HG02642 (cell line): ENCODE measurements around the gene HIF3A.
"Not testable (repeated sequence)": the region's sequence is repeated elsewhere in the genome, so short reads cannot be mapped to it uniquely, and the experiment has no call there.

Source experiments
- ATAC-seq: cut with Tn5 transposase; IDR thresholded peaks from one replicate; pipeline ENCODE4 v1.9.1; 2021; ENCODE audit warnings: mild to moderate bottlenecking; ENCODE audit not compliant: unreplicated experiment, poor library complexity

The HIF3A gene

GRCh38 chr19:46289724-46290619 is 6.9 kb upstream of the HIF3A start:
- no peak for ATAC-seq

GRCh38 chr19:46291829-46292228 is 5.0 kb upstream of the HIF3A start:
- no peak for ATAC-seq

DNA sequence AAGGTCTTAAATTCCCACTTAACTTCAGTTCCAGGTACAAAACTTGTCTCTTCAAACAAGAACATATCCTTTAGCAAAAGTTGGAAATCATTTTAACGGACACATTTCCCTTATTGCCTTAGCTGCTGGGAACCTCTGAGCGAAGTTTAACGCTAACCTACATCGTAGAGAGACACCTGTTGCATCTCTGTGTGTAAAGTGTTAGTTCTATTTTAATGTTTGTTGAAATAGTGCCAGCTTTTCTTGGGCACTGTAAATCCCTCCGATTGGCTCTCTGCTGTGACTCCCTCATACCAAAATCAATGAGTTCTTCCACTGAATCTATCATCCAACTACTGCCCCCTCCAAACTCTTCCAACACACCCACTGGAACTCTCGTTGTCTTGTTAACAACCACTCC is 2.3 kb upstream of the HIF3A start:
- ATAC-seq = no peak

- no peak for ATAC-seq
These were observed 1.2 kb upstream of the HIF3A start for GRCh38 chr19:46295401-46296201.

GRCh38 chr19:46296202-46296480 is 701 bp upstream of the HIF3A start:
- no peak for ATAC-seq

DNA sequence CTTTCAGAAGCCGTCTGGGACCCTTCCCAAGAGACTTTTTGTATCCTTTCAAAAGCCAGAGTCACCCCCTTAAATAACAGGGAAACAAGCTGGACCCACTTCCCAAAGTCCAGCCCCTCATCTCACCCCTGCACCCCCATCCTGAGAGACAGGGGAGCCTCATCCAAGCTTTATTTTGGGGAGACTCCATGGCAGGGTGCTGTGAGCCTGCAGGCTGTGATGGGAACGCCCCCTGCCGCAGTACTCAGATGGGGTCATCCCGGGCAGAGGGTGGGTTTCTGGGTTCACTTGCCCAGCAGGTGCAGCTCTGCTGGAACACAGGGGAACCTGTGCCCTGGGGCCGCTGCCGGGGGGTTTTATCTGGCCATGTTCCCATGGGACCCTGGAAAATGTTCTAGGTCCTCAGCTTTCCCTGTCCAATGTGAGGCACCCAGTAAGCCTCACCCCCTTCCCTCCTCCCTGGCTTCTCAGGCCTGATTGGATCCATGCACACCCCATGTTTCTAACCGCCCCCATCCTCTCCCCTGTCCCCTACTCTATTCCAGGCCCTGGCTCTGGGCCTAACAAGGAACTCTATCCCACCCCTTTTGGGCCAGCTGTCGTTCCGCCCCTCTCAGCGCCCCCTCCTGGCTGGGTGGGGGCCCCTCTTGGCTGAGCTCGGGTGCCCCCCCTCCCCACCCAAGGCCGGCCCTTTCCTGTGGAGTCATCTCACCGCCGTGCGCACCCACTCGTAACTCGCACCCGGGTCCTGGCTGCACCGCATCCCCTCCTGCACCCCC is 1.0 kb downstream of the HIF3A start:
- no peak for ATAC-seq

DNA sequence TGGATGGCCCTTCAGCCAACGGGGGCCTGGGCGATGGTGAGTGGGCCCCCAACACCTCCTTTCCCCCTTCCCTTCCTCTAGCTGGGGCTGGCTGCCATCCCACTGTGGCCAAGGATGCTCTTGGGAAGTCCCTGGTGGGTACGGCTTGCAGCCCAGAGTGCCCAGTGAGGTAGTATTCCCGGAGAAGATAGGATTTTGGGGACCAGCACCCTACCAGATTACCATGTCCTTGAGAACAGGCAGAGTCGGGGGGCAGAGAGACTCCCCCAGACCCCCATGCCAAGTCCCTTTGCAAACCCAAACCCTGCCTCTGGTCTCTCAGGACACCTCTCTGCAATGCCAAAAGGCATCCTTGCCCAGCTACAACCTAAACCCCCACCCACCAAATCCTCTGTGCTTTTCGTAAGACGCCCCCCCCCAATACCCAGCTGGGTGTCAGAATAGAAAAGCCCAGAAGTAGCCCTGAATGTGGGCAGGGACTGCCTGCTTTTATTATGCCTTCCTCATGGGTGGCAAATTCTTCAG is 1.7 kb downstream of the HIF3A start:
- no peak for ATAC-seq

DNA sequence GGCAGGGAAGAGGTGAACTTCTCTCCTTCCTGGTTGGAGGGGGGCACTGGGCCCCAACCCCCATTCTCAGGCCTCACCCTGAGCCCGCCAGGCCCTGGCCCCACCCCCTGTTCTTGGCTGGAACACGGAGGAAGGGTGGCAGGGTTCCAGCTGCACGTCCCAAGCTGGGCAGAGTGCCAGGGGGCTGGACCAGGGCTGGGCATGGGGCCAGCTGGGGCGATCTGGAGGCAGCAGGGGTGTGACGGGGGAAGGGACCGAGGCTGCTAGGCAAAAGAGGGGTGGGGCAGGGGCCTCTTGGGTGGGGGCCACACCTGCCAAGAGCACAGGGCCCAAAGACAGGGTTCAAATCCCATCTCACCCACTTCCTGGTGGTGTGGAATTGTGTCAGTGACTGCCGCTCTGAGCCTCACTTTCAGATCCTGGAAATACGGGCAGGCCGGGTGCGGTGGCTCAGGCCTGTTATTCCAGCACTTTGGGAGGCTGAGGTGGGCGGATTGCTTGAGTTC is 2.2 kb downstream of the HIF3A start:
- no peak for ATAC-seq

DNA sequence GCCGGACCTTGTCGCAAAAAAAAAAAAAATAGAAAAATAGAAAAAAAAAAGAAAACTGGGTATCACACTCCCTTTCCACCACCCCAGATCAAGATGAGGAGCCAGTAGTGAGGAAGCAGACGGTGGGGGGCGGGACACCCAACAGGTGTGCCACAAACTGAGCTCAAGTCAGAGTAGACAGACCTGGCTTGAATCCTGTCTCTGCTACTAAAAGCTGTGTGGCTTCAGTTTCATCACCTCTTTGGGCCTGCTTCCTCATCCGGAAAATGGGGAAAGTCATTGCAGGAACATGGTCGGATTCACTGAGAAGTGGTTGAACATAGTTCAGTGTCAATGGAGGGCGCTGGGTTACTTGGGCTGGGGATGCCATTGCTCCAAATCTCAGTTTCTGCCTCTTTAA is 2.9 kb downstream of the HIF3A start:
- no peak for ATAC-seq

- no peak for ATAC-seq
These were observed 6.5 kb downstream of the HIF3A start for GRCh38 chr19:46303322-46303690.

GRCh38 chr19:46303691-46304397 is 7.0 kb downstream of the HIF3A start:
- no peak for ATAC-seq

DNA sequence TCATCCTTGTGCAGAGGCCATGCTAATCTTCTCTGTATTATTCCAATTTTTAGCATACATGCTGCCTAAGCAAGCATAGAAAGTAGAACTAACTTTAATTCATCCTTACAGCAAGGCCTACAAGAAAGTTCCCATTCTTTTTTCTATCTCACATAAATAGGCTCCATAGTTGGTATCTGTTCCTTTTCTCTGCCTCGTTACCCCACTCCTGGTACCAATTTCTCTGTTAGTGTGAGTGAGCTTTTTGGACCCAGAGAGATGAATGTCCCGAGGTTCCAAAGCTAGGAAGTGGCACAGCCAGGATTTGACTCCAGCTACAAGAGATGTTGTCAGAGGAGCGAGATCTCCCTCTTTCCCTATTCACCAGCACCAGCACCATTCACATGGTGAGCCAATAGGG is 9.7 kb downstream of the HIF3A start:
- no peak for ATAC-seq

GRCh38 chr19:46308510-46308909 is 11.7 kb downstream of the HIF3A start:
- ATAC-seq = no peak

DNA sequence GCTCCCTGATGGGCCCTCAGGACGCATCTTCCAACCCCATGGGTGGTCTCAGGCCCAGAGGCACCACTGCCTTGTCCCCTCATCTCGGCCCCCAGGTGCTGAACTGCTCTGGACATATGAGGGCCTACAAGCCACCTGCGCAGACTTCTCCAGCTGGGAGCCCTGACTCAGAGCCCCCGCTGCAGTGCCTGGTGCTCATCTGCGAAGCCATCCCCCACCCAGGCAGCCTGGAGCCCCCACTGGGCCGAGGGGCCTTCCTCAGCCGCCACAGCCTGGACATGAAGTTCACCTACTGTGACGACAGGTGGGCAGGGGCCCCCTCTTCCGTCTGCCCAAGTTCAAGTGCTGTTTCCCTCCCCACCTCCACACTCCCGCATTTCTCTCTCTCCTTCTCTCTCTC is 12.2 kb downstream of the HIF3A start:
- no peak for ATAC-seq

DNA sequence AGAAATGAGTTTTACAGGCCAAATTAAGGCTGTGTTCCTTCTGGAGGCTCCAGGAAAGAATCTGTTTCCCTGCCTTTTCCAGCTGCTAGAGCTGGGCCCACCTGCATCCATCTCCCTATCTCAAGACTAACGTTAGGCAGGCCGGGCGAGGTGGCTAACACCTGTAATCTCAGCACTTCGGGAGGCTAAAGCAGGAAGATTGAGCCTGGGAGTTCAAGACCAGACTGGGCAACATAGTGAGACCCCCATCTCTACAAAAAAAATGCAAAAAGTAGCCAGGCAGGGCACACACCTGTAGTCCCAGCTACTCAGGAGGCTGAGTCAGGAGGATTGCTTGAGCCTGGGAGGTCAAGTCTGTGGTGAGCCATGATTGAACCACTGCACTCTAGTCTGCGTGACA is 14.6 kb downstream of the HIF3A start:
- ATAC-seq = no peak

GRCh38 chr19:46313540-46314469 is 17.0 kb downstream of the HIF3A start:
- ATAC-seq = not testable (repeated sequence)

GRCh38 chr19:46317339-46317738 is 20.5 kb downstream of the HIF3A start:
- no peak for ATAC-seq

DNA sequence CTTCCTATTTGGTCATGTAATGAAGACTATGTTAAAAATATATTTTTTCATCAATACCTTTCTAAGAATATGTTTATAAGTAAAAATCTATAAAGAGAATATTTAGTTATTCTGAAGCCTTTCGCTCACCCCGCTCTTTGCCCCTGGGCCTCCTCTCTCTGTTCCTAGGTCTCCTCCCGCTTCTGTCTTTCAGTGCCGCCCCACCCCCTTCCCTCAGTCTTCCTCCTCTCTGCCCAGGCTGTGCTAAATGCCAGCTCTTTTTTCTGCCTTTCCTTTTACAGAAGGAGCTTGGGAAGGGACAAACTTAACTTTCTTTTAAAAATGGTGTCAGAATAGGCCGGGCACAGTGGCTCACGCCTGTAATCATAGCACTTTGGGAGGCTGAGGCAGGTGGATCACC is 22.8 kb downstream of the HIF3A start:
- ATAC-seq = no peak

GRCh38 chr19:46320559-46320958 is 23.7 kb downstream of the HIF3A start:
- no peak for ATAC-seq
